Activated T-cell treated with anti-CD3 and anti-CD28 coated beads, Interleukin-2, amount 50 U/mL, for 72 hours (primary cell): Measurements from ENCODE around the gene AKAP11. TPM values are rescaled to one million over a fixed set of nuclear protein-coding genes. Genes with fewer than 3 reads are reported as not detected.
"Not testable (repeated sequence)": the region's sequence is repeated elsewhere in the genome, so short reads cannot be mapped to it uniquely, and the experiment has no call there.

ENCODE experiments used
- ATAC-seq, 2 donors: fragments of 150-1000 bp; cut with Tn5 transposase; replicated peaks in 1 of 2; 2 replicates each; pipeline ENCODE4 v1.10.0; 2021; ENCODE audit warnings: moderate library complexity in 2 of 2, mild to moderate bottlenecking in 1 of 2
- DNase-seq, 2 donors: peaks; one replicate each; pipeline ENCODE4 v3.0.0; 2021 to 2022; ENCODE audit warnings: mixed read lengths in 1 of 2
- H3K27ac Mint-ChIP-seq: one replicate; pipeline ENCODE4 v1.8.0; 2022; ENCODE audit warnings: mild to moderate bottlenecking, moderate library complexity, mixed read lengths
- H3K27me3 Mint-ChIP-seq: one replicate; pipeline ENCODE4 v1.8.0; 2022; ENCODE audit warnings: low read depth, mixed read lengths
- H3K36me3 Mint-ChIP-seq, 2 donors: one replicate each; pipeline ENCODE4 v1.8.0; 2022; ENCODE audit warnings: mixed read lengths in 2 of 2, mild to moderate bottlenecking in 1 of 2; ENCODE audit not compliant: insufficient read depth in 2 of 2
- H3K4me1 Mint-ChIP-seq: one replicate; pipeline ENCODE4 v1.8.0; 2022; ENCODE audit warnings: low read depth, mixed read lengths
- H3K4me3 Mint-ChIP-seq, 2 donors: one replicate each; pipeline ENCODE4 v1.8.0; 2022; ENCODE audit warnings: mild to moderate bottlenecking in 2 of 2, mixed read lengths in 2 of 2, moderate library complexity in 2 of 2
- H3K9me3 Mint-ChIP-seq, 2 donors: one replicate each; pipeline ENCODE4 v1.8.0; 2022; ENCODE audit warnings: mixed read lengths in 2 of 2
- total RNA-seq, 2 donors: library from RNA; stranded (reverse); gene quantifications; one replicate each; pipeline ENCODE4 v1.2.3, GENCODE V29; 2022

The AKAP11 gene, protein sequence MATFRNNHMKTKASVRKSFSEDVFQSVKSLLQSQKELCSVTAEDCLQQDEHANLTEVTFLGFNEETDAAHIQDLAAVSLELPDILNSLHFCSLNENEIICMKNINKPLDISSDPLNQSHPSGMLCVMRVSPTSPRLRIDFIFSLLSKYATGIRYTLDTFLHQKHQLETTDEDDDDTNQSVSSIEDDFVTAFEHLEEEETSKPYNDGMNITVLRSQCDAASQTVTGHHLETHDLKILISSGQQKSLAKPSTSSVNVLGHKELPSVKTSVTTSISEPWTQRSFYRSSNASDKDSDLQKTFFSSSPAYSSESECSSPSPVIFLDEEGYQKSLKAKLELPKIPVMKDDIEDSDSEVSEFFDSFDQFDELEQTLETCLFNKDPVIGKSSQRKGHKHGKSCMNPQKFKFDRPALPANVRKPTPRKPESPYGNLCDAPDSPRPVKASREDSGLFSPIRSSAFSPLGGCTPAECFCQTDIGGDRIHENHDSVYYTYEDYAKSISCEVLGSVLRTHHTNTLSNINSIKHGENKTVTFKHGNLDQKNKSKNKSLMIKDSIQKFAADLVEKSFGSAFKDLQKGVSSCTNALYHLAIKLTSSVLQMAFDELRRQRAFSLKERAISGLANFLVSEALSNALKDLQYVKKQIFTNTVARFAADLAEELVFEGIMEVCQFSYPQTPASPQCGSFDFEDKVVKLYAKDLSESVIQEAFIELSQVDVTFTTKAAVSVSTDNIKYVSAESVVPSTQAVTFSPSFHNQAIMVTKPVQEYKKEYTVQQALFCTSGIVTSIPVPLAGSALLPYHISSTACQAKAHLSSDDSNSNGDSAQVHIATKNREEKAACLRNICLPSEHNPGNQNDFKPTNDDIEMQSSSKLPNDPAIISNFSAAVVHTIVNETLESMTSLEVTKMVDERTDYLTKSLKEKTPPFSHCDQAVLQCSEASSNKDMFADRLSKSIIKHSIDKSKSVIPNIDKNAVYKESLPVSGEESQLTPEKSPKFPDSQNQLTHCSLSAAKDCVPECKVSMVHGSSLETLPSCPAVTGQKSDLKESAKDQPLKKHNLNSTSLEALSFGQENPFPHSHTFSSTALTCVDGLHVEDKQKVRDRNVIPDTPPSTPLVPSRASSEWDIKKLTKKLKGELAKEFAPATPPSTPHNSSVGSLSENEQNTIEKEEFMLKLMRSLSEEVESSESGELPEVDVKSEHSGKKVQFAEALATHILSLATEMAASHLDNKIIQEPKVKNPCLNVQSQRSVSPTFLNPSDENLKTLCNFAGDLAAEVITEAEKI (N-terminal part only)
- 10 to 100 TPM; 30.0 to 32.5 TPM for total RNA-seq

- Mint-ChIP-seq H3K27me3 (no peaks in the 10 kb centered on the region), H3K9me3 (peaks cover 3 to 8% of the 10 kb centered on the region in 2 donors), H3K36me3 (peaks cover 3 to 13% of the 10 kb centered on the region in 2 donors), H3K4me3 (peak within 1 kb of the TSS; percentile 96 to 98), H3K27ac (peak within 1 kb of the TSS; percentile 93), H3K4me1 (peaks cover 45% of the 10 kb centered on the region)
- peak; percentile 58 to 59 for ATAC-seq
- peak; percentile 64 to 65 for DNase-seq
These were observed at the start of gene AKAP11 for GRCh38 chr13:42272115-42272803. Gene AKAP11 (plus strand): TSS chr13:42272152. CDS start chr13:42286349, 14,197 bp downstream.

DNA sequence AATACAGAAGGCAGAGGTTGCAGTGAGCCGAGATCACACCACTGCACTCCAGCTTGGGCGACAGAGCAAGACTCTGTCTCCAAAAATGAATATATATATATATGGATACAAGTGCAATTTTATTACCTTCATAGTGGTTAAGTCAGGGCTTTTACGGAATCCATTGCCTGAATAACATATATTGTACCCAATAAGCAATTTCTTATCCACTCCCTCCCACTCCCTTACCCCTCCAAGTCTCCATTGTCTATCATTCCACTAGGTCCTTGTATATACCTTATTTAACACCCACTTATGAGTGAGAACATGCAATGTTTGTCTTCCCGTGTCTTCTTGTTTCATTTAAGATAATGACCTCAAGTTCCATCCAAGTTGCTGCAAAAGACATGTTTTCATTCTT is 48.3 kb upstream of the AKAP11 start:
- H3K4me1 Mint-ChIP-seq, result no peaks in the 10 kb centered on the region
- peaks cover 7 to 23% of the 10 kb centered on the region in 2 donors for H3K36me3 Mint-ChIP-seq
- no peak overlapping the region for H3K27ac Mint-ChIP-seq
- H3K27me3 Mint-ChIP-seq, result no peaks in the 10 kb centered on the region
- no peaks in the 10 kb centered on the region for H3K9me3 Mint-ChIP-seq
- ATAC-seq (no peak), DNase-seq (no peak)
- H3K4me3 Mint-ChIP-seq, result no peak overlapping the region

GRCh38 chr13:42225051-42225450 is 46.9 kb upstream of the AKAP11 start:
- no peak overlapping the region for H3K4me3 Mint-ChIP-seq
- peaks cover 4 to 23% of the 10 kb centered on the region in 2 donors for H3K36me3 Mint-ChIP-seq
- no peaks in the 10 kb centered on the region for H3K27me3 Mint-ChIP-seq
- H3K9me3 Mint-ChIP-seq, result no peaks in the 10 kb centered on the region
- H3K27ac Mint-ChIP-seq, result no peak overlapping the region
- no peaks in the 10 kb centered on the region for H3K4me1 Mint-ChIP-seq
- no peak for DNase-seq
- ATAC-seq, result no peak

- not testable (repeated sequence) for H3K4me3 Mint-ChIP-seq, ATAC-seq, H3K27ac Mint-ChIP-seq, H3K4me1 Mint-ChIP-seq, H3K27me3 Mint-ChIP-seq, H3K9me3 Mint-ChIP-seq, DNase-seq
- H3K36me3 Mint-ChIP-seq, result peaks cover 4 to 19% of the 10 kb centered on the region in 2 donors
These were observed 45.2 kb upstream of the AKAP11 start for GRCh38 chr13:42226759-42227158.

GRCh38 chr13:42228527-42228926 is 43.4 kb upstream of the AKAP11 start:
- DNase-seq, result no peak
- no peaks in the 10 kb centered on the region for H3K9me3 Mint-ChIP-seq
- peaks cover 4 to 19% of the 10 kb centered on the region in 2 donors for H3K36me3 Mint-ChIP-seq
- no peaks in the 10 kb centered on the region for H3K4me1 Mint-ChIP-seq
- no peaks in the 10 kb centered on the region for H3K27me3 Mint-ChIP-seq
- no peak for ATAC-seq
- H3K4me3 Mint-ChIP-seq, result no peak overlapping the region
- no peak overlapping the region for H3K27ac Mint-ChIP-seq

GRCh38 chr13:42229287-42229686 is 42.7 kb upstream of the AKAP11 start:
- Mint-ChIP-seq H3K4me1 (no peaks in the 10 kb centered on the region), H3K4me3 (no peak overlapping the region), H3K27me3 (no peaks in the 10 kb centered on the region), H3K9me3 (no peaks in the 10 kb centered on the region), H3K27ac (no peak overlapping the region), H3K36me3 (peaks cover 4 to 15% of the 10 kb centered on the region in 2 donors)
- ATAC-seq, result no peak
- DNase-seq, result no peak

- DNase-seq, result no peak
- no peak overlapping the region for H3K27ac Mint-ChIP-seq
- H3K9me3 Mint-ChIP-seq, result no peaks in the 10 kb centered on the region
- peaks cover 0 to 4% of the 10 kb centered on the region in 2 donors for H3K36me3 Mint-ChIP-seq
- no peak for ATAC-seq
- no peaks in the 10 kb centered on the region for H3K4me1 Mint-ChIP-seq
- H3K4me3 Mint-ChIP-seq, result no peak overlapping the region
- H3K27me3 Mint-ChIP-seq, result no peaks in the 10 kb centered on the region
These were observed 39.3 kb upstream of the AKAP11 start for GRCh38 chr13:42232671-42233070.

GRCh38 chr13:42233726-42234125 is 38.2 kb upstream of the AKAP11 start:
- H3K36me3 Mint-ChIP-seq, result peaks cover 0 to 4% of the 10 kb centered on the region in 2 donors
- ATAC-seq, result no peak
- no peak for DNase-seq
- H3K9me3 Mint-ChIP-seq, result no peaks in the 10 kb centered on the region
- H3K27ac Mint-ChIP-seq, result no peak overlapping the region
- H3K4me1 Mint-ChIP-seq, result no peaks in the 10 kb centered on the region
- no peak overlapping the region for H3K4me3 Mint-ChIP-seq
- H3K27me3 Mint-ChIP-seq, result no peaks in the 10 kb centered on the region

DNA sequence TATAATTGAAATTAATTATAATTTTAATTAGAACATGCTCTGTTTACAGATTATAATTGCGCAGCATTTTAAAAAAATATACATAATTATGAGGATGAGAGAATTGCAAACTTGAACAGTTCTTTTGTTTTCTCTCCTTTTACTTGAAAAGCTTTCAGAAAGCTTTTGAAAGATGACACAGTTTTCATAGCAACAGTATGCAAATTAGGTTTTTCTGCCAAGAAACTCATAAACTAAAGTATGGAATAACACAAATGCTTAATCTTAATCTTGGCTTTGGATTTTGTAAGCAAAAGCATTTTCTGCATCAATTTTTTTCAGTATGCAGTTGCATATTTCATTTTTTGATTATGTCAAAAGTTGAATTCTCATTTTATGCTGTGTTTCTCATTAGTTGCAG is 32.8 kb upstream of the AKAP11 start:
- no peak for ATAC-seq
- no peak for DNase-seq
- no peaks in the 10 kb centered on the region for H3K4me1 Mint-ChIP-seq
- H3K4me3 Mint-ChIP-seq, result no peak overlapping the region
- H3K9me3 Mint-ChIP-seq, result no peaks in the 10 kb centered on the region
- H3K36me3 Mint-ChIP-seq, result no peaks in the 10 kb centered on the region
- no peak overlapping the region for H3K27ac Mint-ChIP-seq
- H3K27me3 Mint-ChIP-seq, result no peaks in the 10 kb centered on the region

DNA sequence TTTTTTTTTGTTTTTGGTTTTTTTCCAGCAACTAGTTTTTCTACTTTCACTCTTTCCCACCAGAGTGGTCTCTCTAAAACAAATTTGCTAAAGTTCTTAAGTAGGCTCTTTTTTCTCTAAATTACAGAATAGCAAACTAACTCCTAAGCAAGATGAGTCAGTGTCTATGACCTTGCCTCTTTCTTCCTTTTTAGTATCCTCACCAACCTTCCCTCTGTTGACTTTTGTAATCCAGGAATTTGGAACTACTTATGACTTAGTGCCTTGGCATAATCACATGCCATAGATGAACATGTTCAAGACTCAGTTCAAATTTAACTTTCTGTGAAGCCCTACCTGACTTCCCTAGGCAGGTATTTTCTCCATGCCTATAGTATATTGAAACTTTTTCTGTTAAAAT is 32.3 kb upstream of the AKAP11 start:
- Mint-ChIP-seq H3K36me3 (no peaks in the 10 kb centered on the region), H3K4me1 (no peaks in the 10 kb centered on the region), H3K9me3 (no peaks in the 10 kb centered on the region), H3K27me3 (no peaks in the 10 kb centered on the region), H3K4me3 (no peak overlapping the region), H3K27ac (no peak overlapping the region)
- ATAC-seq (no peak), DNase-seq (no peak)

DNA sequence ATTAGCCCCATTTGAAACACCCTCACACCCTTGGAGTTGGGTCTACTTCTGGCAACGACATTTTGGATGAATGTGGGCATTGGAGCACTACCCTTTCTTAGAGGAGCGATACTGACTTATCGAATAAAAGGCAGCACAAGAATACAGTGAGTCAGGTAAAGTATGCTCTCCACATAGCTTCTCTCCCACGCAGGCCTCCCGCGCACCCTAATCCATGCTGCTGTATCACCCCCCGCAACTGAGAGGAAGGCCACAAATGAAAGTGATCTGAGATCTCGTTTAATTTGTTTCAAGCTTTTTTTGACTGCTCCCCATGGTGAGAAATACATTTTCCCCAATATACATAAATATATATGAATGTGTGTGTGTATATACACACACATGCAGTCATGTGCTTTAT is 25.4 kb upstream of the AKAP11 start:
- no peak overlapping the region for H3K27ac Mint-ChIP-seq
- no peak overlapping the region for H3K4me3 Mint-ChIP-seq
- ATAC-seq, result no peak
- H3K4me1 Mint-ChIP-seq, result no peaks in the 10 kb centered on the region
- DNase-seq, result no peak
- no peaks in the 10 kb centered on the region for H3K9me3 Mint-ChIP-seq
- peaks cover 3% of the 10 kb centered on the region for H3K27me3 Mint-ChIP-seq
- no peaks in the 10 kb centered on the region for H3K36me3 Mint-ChIP-seq

- ATAC-seq (no peak), DNase-seq (no peak)
- no peaks in the 10 kb centered on the region for H3K4me1 Mint-ChIP-seq
- no peaks in the 10 kb centered on the region for H3K36me3 Mint-ChIP-seq
- no peaks in the 10 kb centered on the region for H3K9me3 Mint-ChIP-seq
- H3K27me3 Mint-ChIP-seq, result peaks cover 7% of the 10 kb centered on the region
- H3K4me3 Mint-ChIP-seq, result no peak overlapping the region
- H3K27ac Mint-ChIP-seq, result no peak overlapping the region
These were observed 24.1 kb upstream of the AKAP11 start for GRCh38 chr13:42247883-42248282.
